ENCODE results near the gene IQGAP3.
A peak's percentile ranks its signal among the peaks of the same experiment; 100 is the strongest.
"Not testable (repeated sequence)": the region's sequence is repeated elsewhere in the genome, so short reads cannot be mapped to it uniquely, and the experiment has no call there.

Gene IQGAP3

GRCh38 chr1:156572663-156573018 is 276 bp upstream of the IQGAP3 start:
- intact Hi-C loops (cut with micrococcal nuclease), result loop anchor here (5.0 kb wide), 2 partner anchors 70 to 90 kb away; partner anchors contain the start of gene MEF2D
- Mint-ChIP-seq H3K4me3 (peak overlapping the region; percentile 76), H3K27ac (peak overlapping the region; percentile 33), H3K36me3 (ENCODE audit: low read depth) (no peaks in the 10 kb centered on the region), H3K4me1 (ENCODE audit: low read depth) (peaks cover 33% of the 10 kb centered on the region), H3K9me3 (no peaks in the 10 kb centered on the region), H3K27me3 (peaks cover 6% of the 10 kb centered on the region)

GRCh38 chr1:156571261-156571852 is 1.0 kb downstream of the IQGAP3 start:
- H3K27ac Mint-ChIP-seq, result peak overlapping the region; percentile 33
- H3K9me3 Mint-ChIP-seq, result no peaks in the 10 kb centered on the region
- no peak overlapping the region for H3K4me3 Mint-ChIP-seq
- H3K27me3 Mint-ChIP-seq, result peaks cover 6% of the 10 kb centered on the region
- H3K36me3 Mint-ChIP-seq (ENCODE audit: low read depth), result no peaks in the 10 kb centered on the region
- peaks cover 37% of the 10 kb centered on the region for H3K4me1 Mint-ChIP-seq (ENCODE audit: low read depth)
- intact Hi-C loops (cut with micrococcal nuclease), result loop anchor here (5.0 kb wide), 2 partner anchors 69 to 89 kb away; partner anchors contain the start of gene MEF2D

- intact Hi-C loops (cut with micrococcal nuclease), result no loop called here
- no peaks in the 10 kb centered on the region for H3K27me3 Mint-ChIP-seq
- no peaks in the 10 kb centered on the region for H3K36me3 Mint-ChIP-seq (ENCODE audit: low read depth)
Measured at GRCh38 chr1:156566436-156566835, 5.9 kb downstream of the IQGAP3 start.

GRCh38 chr1:156565519-156565918 is 6.8 kb downstream of the IQGAP3 start:
- Mint-ChIP-seq H3K27ac (no peak overlapping the region), H3K4me1 (ENCODE audit: low read depth) (peaks cover 16% of the 10 kb centered on the region), H3K36me3 (ENCODE audit: low read depth) (no peaks in the 10 kb centered on the region), H3K9me3 (no peaks in the 10 kb centered on the region), H3K27me3 (no peaks in the 10 kb centered on the region), H3K4me3 (no peak overlapping the region)
- intact Hi-C loops (cut with micrococcal nuclease), result no loop called here

More at GRCh38 chr1:156566436-156566835, 5.9 kb downstream of the IQGAP3 start:
- Mint-ChIP-seq H3K4me3 (no peak overlapping the region), H3K27ac (no peak overlapping the region), H3K9me3 (no peaks in the 10 kb centered on the region), H3K4me1 (ENCODE audit: low read depth) (peaks cover 21% of the 10 kb centered on the region)

- Mint-ChIP-seq H3K9me3 (no peaks in the 10 kb centered on the region), H3K4me3 (no peak overlapping the region), H3K4me1 (ENCODE audit: low read depth) (peaks cover 5% of the 10 kb centered on the region), H3K27me3 (no peaks in the 10 kb centered on the region), H3K27ac (peak overlapping the region; percentile 7), H3K36me3 (ENCODE audit: low read depth) (no peaks in the 10 kb centered on the region)
- intact Hi-C loops (cut with micrococcal nuclease), result no loop called here
Measured at GRCh38 chr1:156560585-156561163, 11.7 kb downstream of the IQGAP3 start.

GRCh38 chr1:156559797-156560385 is 12.5 kb downstream of the IQGAP3 start:
- intact Hi-C loops (cut with micrococcal nuclease), result no loop called here
- Mint-ChIP-seq H3K36me3 (ENCODE audit: low read depth) (no peaks in the 10 kb centered on the region), H3K27ac (no peak overlapping the region), H3K4me3 (no peak overlapping the region), H3K27me3 (no peaks in the 10 kb centered on the region), H3K4me1 (ENCODE audit: low read depth) (peaks cover 9% of the 10 kb centered on the region), H3K9me3 (no peaks in the 10 kb centered on the region)

GRCh38 chr1:156559086-156559796 is 13.1 kb downstream of the IQGAP3 start:
- Mint-ChIP-seq H3K4me3 (no peak overlapping the region), H3K4me1 (ENCODE audit: low read depth) (peaks cover 16% of the 10 kb centered on the region), H3K27ac (no peak overlapping the region), H3K9me3 (no peaks in the 10 kb centered on the region), H3K27me3 (no peaks in the 10 kb centered on the region), H3K36me3 (ENCODE audit: low read depth) (no peaks in the 10 kb centered on the region)
- intact Hi-C loops (cut with micrococcal nuclease), result no loop called here

- Mint-ChIP-seq H3K4me1 (ENCODE audit: low read depth) (peaks cover 45% of the 10 kb centered on the region), H3K4me3 (no peak overlapping the region), H3K27ac (no peak overlapping the region), H3K9me3 (no peaks in the 10 kb centered on the region), H3K36me3 (ENCODE audit: low read depth) (no peaks in the 10 kb centered on the region), H3K27me3 (no peaks in the 10 kb centered on the region)
- intact Hi-C loops (cut with micrococcal nuclease), result no loop called here
Measured at GRCh38 chr1:156556354-156556753, 16.0 kb downstream of the IQGAP3 start.

- Mint-ChIP-seq H3K4me1 (ENCODE audit: low read depth) (peaks cover 44% of the 10 kb centered on the region), H3K36me3 (ENCODE audit: low read depth) (no peaks in the 10 kb centered on the region), H3K9me3 (no peaks in the 10 kb centered on the region), H3K4me3 (no peak overlapping the region), H3K27me3 (peaks cover under 1% of the 10 kb centered on the region), H3K27ac (no peak overlapping the region)
- intact Hi-C loops (cut with micrococcal nuclease), result no loop called here
Measured at GRCh38 chr1:156555715-156556114, 16.6 kb downstream of the IQGAP3 start.

GRCh38 chr1:156554971-156555370 is 17.4 kb downstream of the IQGAP3 start:
- Mint-ChIP-seq H3K4me1 (ENCODE audit: low read depth) (peaks cover 41% of the 10 kb centered on the region), H3K9me3 (no peaks in the 10 kb centered on the region), H3K27me3 (peaks cover 1% of the 10 kb centered on the region), H3K27ac (no peak overlapping the region), H3K36me3 (ENCODE audit: low read depth) (no peaks in the 10 kb centered on the region), H3K4me3 (no peak overlapping the region)
- intact Hi-C loops (cut with micrococcal nuclease), result no loop called here

GRCh38 chr1:156553860-156554485 is 18.4 kb downstream of the IQGAP3 start:
- Mint-ChIP-seq H3K36me3 (ENCODE audit: low read depth) (no peaks in the 10 kb centered on the region), H3K27ac (no peak overlapping the region), H3K4me1 (ENCODE audit: low read depth) (peaks cover 41% of the 10 kb centered on the region), H3K4me3 (no peak overlapping the region), H3K27me3 (peaks cover 1% of the 10 kb centered on the region), H3K9me3 (no peaks in the 10 kb centered on the region)
- intact Hi-C loops (cut with micrococcal nuclease), result no loop called here

GRCh38 chr1:156552937-156553336 is 19.4 kb downstream of the IQGAP3 start:
- Mint-ChIP-seq H3K4me1 (ENCODE audit: low read depth) (peaks cover 41% of the 10 kb centered on the region), H3K27ac (peak overlapping the region; percentile 7)
- H3K36me3 Mint-ChIP-seq (ENCODE audit: low read depth); H3K9me3 Mint-ChIP-seq; H3K27me3 Mint-ChIP-seq; H3K4me3 Mint-ChIP-seq; intact Hi-C loops (cut with micrococcal nuclease): not testable (repeated sequence)

GRCh38 chr1:156552518-156552917 is 19.8 kb downstream of the IQGAP3 start:
- intact Hi-C loops (cut with micrococcal nuclease), result no loop called here
- no peaks in the 10 kb centered on the region for H3K36me3 Mint-ChIP-seq (ENCODE audit: low read depth)
- no peak overlapping the region for H3K27ac Mint-ChIP-seq
- peaks cover 41% of the 10 kb centered on the region for H3K4me1 Mint-ChIP-seq (ENCODE audit: low read depth)
- peaks cover 1% of the 10 kb centered on the region for H3K27me3 Mint-ChIP-seq
- no peaks in the 10 kb centered on the region for H3K9me3 Mint-ChIP-seq
- no peak overlapping the region for H3K4me3 Mint-ChIP-seq

GRCh38 chr1:156551869-156552268 is 20.5 kb downstream of the IQGAP3 start:
- intact Hi-C loops (cut with micrococcal nuclease), result no loop called here
- Mint-ChIP-seq H3K4me1 (ENCODE audit: low read depth) (peaks cover 41% of the 10 kb centered on the region), H3K4me3 (no peak overlapping the region), H3K36me3 (ENCODE audit: low read depth) (no peaks in the 10 kb centered on the region), H3K9me3 (no peaks in the 10 kb centered on the region), H3K27me3 (peaks cover 1% of the 10 kb centered on the region), H3K27ac (no peak overlapping the region)

Data from dendritic cell treated with granulocyte-macrophage colony-stimulating factor and Interleukin-4, amounts not matched to agents 40 ng/mL and 50 ng/mL, for 4 days (primary cell).